Bronchial epithelial cell (primary cell): ENCODE measurements around the gene ABCA13. TPM values are rescaled to one million over a fixed set of nuclear protein-coding genes. Genes with fewer than 3 reads are reported as not detected.

ENCODE experiments used
- DNase-seq: peaks from one replicate; pipeline ENCODE4 v3.0.0-alpha.2; 2010; ENCODE audit warnings: low read depth
- FAIRE-seq: peaks from 2 replicates; lab custom pipeline; 2011; peaks lifted over from hg19 to GRCh38; lab: Jason Lieb, UNC
- H3K27me3 ChIP-seq: 2 replicates; pipeline ENCODE4 v1.5.1; 2011; ENCODE audit warnings: low read length; ENCODE audit not compliant: control insufficient read depth, insufficient read depth
- H3K36me3 ChIP-seq: 2 replicates; pipeline ENCODE4 v1.5.1; 2011; ENCODE audit warnings: low read length; ENCODE audit not compliant: control insufficient read depth, insufficient read depth
- H3K4me3 ChIP-seq: 2 replicates; pipeline ENCODE4 v1.5.1; 2011; ENCODE audit warnings: mild to moderate bottlenecking, low read depth, low read length, control low read depth
- CTCF ChIP-seq: IDR thresholded peaks from 2 replicates; pipeline ENCODE4 v1.5.1; 2011; ENCODE audit warnings: mild to moderate bottlenecking, moderate library complexity, low read length, control low read depth, inconsistent platforms; ENCODE audit not compliant: insufficient read depth, severe bottlenecking
- total RNA-seq: library from RNA; depleted of rRNA; stranded (reverse); fragments of >200 nt; gene quantifications from 2 replicates; pipeline ENCODE4 v1.2.1, GENCODE V29; 2014

ABCA13 gene
- total RNA-seq, 1 donor from 2014 or later = 0.79 TPM

DNA sequence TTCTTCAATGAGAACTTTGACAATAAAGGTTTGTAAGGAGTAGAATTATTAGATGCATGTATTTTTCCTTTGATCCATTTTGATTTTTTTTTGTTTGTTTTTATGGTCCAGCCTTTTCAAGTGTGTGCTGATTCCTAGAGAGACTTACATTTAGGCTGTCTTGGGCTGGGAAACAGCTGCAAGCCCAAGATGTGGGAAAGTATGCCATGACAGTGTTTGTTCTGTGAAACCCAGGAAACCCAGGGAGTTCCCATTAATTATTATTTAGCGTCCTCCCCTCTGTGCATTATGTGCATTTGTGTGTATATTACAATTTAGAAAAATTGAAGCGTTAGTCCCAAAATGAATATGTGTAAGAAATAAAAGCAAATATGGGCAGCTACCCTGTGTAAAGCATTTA is 216.7 kb downstream of the ABCA13 start:
- Histone ChIP-seq H3K27me3 (no peaks in the 10 kb centered on the region), H3K36me3 (no peaks in the 10 kb centered on the region), H3K4me3 (no peak overlapping the region)
- no peak for TF ChIP-seq CTCF
- no peak for FAIRE-seq
- DNase-seq = no peak

GRCh38 chr7:48388911-48389310 is 217.7 kb downstream of the ABCA13 start:
- Histone ChIP-seq H3K4me3 (no peak overlapping the region), H3K36me3 (no peaks in the 10 kb centered on the region), H3K27me3 (no peaks in the 10 kb centered on the region)
- DNase-seq = no peak
- no peak for FAIRE-seq
- no peak for TF ChIP-seq CTCF

GRCh38 chr7:48389977-48390376 is 218.7 kb downstream of the ABCA13 start:
- H3K36me3 ChIP-seq = no peaks in the 10 kb centered on the region
- TF ChIP-seq CTCF = no peak
- DNase-seq (peak; percentile 95), FAIRE-seq (no peak)
- no peak overlapping the region for H3K4me3 ChIP-seq
- no peaks in the 10 kb centered on the region for H3K27me3 ChIP-seq

- DNase-seq (peak; percentile 8), FAIRE-seq (no peak)
- no peaks in the 10 kb centered on the region for H3K36me3 ChIP-seq
- H3K27me3 ChIP-seq = no peaks in the 10 kb centered on the region
- no peak overlapping the region for H3K4me3 ChIP-seq
- TF ChIP-seq CTCF = no peak
These were observed 219.4 kb downstream of the ABCA13 start for GRCh38 chr7:48390388-48391327.

DNA sequence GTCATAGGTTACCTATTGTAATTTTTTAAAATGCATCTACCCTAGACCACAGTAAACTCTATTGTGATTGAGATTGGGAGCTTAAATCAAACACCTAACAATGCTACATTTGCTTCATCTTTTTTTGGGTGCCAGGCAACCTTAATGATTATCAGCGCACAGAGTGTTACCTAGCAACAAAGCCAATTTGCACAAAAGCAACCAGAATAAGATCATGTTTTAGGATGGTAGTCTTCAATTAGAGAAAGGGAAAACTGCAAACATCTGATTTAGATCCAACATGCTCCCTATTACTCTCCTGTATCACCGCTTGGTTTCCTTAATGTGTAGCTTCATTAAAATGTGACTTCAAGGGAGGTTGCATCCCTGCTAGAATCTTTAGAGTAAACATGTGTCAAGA is 226.9 kb downstream of the ABCA13 start:
- no peak for TF ChIP-seq CTCF
- H3K36me3 ChIP-seq = no peaks in the 10 kb centered on the region
- H3K4me3 ChIP-seq = no peak overlapping the region
- DNase-seq (no peak), FAIRE-seq (no peak)
- no peaks in the 10 kb centered on the region for H3K27me3 ChIP-seq
